ENCODE results near the gene USH2A. TPM values are rescaled to one million over a fixed set of nuclear protein-coding genes. Genes with fewer than 3 reads are reported as not detected.

USH2A gene
- total RNA-seq, 2 experiments from 2014 or later, result not detected

DNA sequence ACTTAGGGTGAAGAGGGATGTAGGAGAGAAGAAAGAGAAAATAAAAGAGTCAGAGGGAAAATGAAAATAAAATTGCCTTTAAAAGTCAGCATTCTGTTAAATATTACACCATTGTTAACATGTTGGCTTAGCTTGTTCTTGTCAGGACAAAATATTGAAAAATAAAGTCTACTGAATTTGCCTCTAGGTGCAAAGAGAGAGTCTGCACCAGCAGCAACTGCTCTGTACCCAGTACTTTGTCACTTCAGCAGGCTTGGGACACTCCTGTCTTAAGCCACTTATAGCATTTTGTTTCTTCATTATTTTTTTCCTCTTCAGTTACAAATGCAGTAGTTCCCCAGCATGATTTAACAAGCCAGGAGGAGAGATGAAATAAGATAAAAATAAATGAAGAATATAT, 11.0 kb upstream of the USH2A start:
- no peak for DNase-seq
- Mint-ChIP-seq H3K27ac (no peak overlapping the region), H3K36me3 (ENCODE audit: low read depth) (no peaks in the 10 kb centered on the region), H3K9me3 (peaks cover 2% of the 10 kb centered on the region), H3K27me3 (no peaks in the 10 kb centered on the region), H3K4me1 (no peaks in the 10 kb centered on the region), H3K4me3 (no peak overlapping the region)
- ChIA-PET CTCF (no interaction called here), POLR2A (no interaction called here)

- DNase-seq, result no peak
- no peaks in the 10 kb centered on the region for H3K4me1 Mint-ChIP-seq
- POLR2A ChIA-PET, result no interaction called here
- peaks cover 2% of the 10 kb centered on the region for H3K9me3 Mint-ChIP-seq
- no peaks in the 10 kb centered on the region for H3K27me3 Mint-ChIP-seq
- H3K27ac Mint-ChIP-seq, result no peak overlapping the region
- no peak overlapping the region for H3K4me3 Mint-ChIP-seq
- no peaks in the 10 kb centered on the region for H3K36me3 Mint-ChIP-seq (ENCODE audit: low read depth)
- CTCF ChIA-PET, result no interaction called here
These were observed 9.9 kb upstream of the USH2A start for GRCh38 chr1:216433175-216433574.

DNA sequence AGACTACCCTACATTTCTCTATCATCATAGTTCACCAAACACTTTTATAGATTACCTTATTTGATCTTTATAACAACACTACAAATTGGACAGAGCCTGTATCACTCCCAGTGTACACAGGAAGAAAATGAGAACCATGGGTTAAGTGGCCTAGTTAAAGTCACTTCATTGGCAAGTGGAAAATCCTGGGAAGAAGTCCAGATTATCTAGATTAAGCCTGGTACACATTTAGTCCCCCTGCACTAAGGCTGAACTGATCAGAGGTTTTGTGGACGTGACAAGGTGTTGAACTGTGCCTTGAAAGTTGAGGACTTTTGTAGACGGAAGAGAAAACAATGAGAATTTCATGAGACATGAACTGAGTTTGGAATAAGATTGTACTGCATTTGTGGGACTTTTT, 7.5 kb upstream of the USH2A start:
- Mint-ChIP-seq H3K27me3 (no peaks in the 10 kb centered on the region), H3K27ac (no peak overlapping the region), H3K4me3 (no peak overlapping the region), H3K9me3 (peaks cover 2% of the 10 kb centered on the region), H3K4me1 (no peaks in the 10 kb centered on the region), H3K36me3 (ENCODE audit: low read depth) (no peaks in the 10 kb centered on the region)
- no peak for DNase-seq
- ChIA-PET CTCF (interaction anchor here (0.6 kb wide), 2 partner anchors 137 to 304 kb away, joined by 3 read pairs; no protein-coding TSS in a partner anchor), POLR2A (no interaction called here)

GRCh38 chr1:216425577-216425976, 2.3 kb upstream of the USH2A start:
- Mint-ChIP-seq H3K27me3 (no peaks in the 10 kb centered on the region), H3K9me3 (no peaks in the 10 kb centered on the region), H3K36me3 (ENCODE audit: low read depth) (no peaks in the 10 kb centered on the region), H3K4me3 (no peak overlapping the region), H3K27ac (no peak overlapping the region), H3K4me1 (no peaks in the 10 kb centered on the region)
- ChIA-PET CTCF (no interaction called here), POLR2A (no interaction called here)
- DNase-seq, result no peak

DNA sequence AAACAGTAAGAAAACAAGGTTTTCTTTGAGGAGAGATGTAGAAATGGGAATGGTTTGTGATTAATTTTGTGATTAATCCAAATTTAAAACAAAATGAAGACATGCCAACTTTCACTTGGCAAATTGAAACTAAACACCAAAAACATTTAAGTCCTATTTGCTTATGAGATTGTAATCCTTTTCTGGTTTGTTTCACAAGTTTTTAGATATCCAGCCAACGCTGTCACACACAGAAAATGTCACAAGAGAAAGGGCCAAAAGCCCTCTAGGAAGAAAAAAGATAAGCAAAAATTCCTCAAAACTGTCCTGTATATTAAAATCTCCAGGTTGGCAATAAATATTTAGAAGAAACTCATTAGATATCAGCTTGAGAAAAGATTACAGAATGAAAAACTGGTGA, 2.5 kb downstream of the USH2A start:
- H3K9me3 Mint-ChIP-seq, result no peaks in the 10 kb centered on the region
- ChIA-PET POLR2A (no interaction called here), CTCF (interaction anchor here (1.2 kb wide), 1 partner anchor 23 kb away, joined by 4 read pairs; no protein-coding TSS in a partner anchor)
- H3K27me3 Mint-ChIP-seq, result no peaks in the 10 kb centered on the region
- H3K4me1 Mint-ChIP-seq, result no peaks in the 10 kb centered on the region
- no peak overlapping the region for H3K4me3 Mint-ChIP-seq
- H3K36me3 Mint-ChIP-seq (ENCODE audit: low read depth), result no peaks in the 10 kb centered on the region
- no peak overlapping the region for H3K27ac Mint-ChIP-seq
- no peak for DNase-seq

DNA sequence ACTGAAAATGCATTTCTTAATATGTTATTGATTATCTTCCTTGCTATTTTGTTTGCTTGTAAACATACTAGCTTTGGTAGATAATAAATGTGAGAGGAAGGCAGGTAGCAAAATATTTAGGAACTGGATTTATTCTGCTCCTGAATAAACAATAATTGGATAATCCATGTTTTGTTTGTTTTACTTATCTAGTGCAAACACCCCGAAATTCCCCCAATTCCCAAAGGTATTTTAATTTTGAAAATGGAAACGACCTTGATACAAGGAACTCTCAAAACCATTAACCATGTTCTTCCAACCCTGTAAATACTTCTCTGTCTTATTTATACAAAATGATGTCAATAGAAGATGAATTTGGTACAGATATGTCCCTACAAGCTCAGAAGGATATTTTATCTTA, 3.0 kb downstream of the USH2A start:
- Mint-ChIP-seq H3K27ac (no peak overlapping the region), H3K36me3 (ENCODE audit: low read depth) (no peaks in the 10 kb centered on the region), H3K4me3 (no peak overlapping the region), H3K27me3 (no peaks in the 10 kb centered on the region), H3K9me3 (no peaks in the 10 kb centered on the region), H3K4me1 (no peaks in the 10 kb centered on the region)
- no peak for DNase-seq
- CTCF ChIA-PET, result no interaction called here
- POLR2A ChIA-PET, result no interaction called here

- H3K9me3 Mint-ChIP-seq, result no peaks in the 10 kb centered on the region
- CTCF ChIA-PET, result interaction anchor here (0.6 kb wide), 1 partner anchor 647 kb away, joined by 3 read pairs; no protein-coding TSS in a partner anchor
- POLR2A ChIA-PET, result no interaction called here
- H3K4me1 Mint-ChIP-seq, result no peaks in the 10 kb centered on the region
- DNase-seq, result no peak
- H3K27me3 Mint-ChIP-seq, result no peaks in the 10 kb centered on the region
- H3K4me3 Mint-ChIP-seq, result no peak overlapping the region
- no peak overlapping the region for H3K27ac Mint-ChIP-seq
- no peaks in the 10 kb centered on the region for H3K36me3 Mint-ChIP-seq (ENCODE audit: low read depth)
These were observed 6.8 kb downstream of the USH2A start for GRCh38 chr1:216416488-216416887.

- Mint-ChIP-seq H3K9me3 (no peaks in the 10 kb centered on the region), H3K36me3 (ENCODE audit: low read depth) (no peaks in the 10 kb centered on the region), H3K27me3 (no peaks in the 10 kb centered on the region), H3K4me1 (no peaks in the 10 kb centered on the region), H3K4me3 (no peak overlapping the region), H3K27ac (no peak overlapping the region)
- DNase-seq, result no peak
- POLR2A ChIA-PET, result no interaction called here
- CTCF ChIA-PET, result no interaction called here
These were observed 13.2 kb downstream of the USH2A start for GRCh38 chr1:216410026-216410425.

DNA sequence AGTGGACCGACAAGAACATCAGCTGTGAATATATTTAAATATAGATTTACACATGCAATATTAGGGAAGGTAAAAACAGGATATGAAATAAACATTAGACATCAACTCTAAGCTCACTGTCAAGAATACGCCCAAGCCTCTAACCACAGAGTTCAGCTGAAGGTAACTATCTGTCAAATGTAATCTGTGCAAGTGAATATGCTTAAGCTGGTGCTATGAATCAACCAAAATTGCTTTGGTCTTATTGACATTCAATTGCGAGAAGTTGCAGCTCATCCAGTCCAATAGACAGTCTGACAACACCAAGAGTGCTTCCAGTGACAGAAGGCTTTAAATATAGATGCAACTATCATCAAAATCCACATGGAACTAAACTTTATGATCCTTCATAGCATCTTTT, 32.3 kb downstream of the USH2A start:
- Mint-ChIP-seq H3K9me3 (no peaks in the 10 kb centered on the region), H3K27me3 (no peaks in the 10 kb centered on the region), H3K36me3 (ENCODE audit: low read depth) (no peaks in the 10 kb centered on the region), H3K27ac (no peak overlapping the region), H3K4me3 (no peak overlapping the region), H3K4me1 (no peaks in the 10 kb centered on the region)
- POLR2A ChIA-PET, result no interaction called here
- no peak for DNase-seq
- CTCF ChIA-PET, result no interaction called here

GRCh38 chr1:216389774-216390173, 33.5 kb downstream of the USH2A start:
- Mint-ChIP-seq H3K27me3 (no peaks in the 10 kb centered on the region), H3K27ac (no peak overlapping the region), H3K36me3 (ENCODE audit: low read depth) (no peaks in the 10 kb centered on the region), H3K4me1 (no peaks in the 10 kb centered on the region), H3K4me3 (no peak overlapping the region), H3K9me3 (no peaks in the 10 kb centered on the region)
- no peak for DNase-seq
- CTCF ChIA-PET, result no interaction called here
- POLR2A ChIA-PET, result no interaction called here

DNA sequence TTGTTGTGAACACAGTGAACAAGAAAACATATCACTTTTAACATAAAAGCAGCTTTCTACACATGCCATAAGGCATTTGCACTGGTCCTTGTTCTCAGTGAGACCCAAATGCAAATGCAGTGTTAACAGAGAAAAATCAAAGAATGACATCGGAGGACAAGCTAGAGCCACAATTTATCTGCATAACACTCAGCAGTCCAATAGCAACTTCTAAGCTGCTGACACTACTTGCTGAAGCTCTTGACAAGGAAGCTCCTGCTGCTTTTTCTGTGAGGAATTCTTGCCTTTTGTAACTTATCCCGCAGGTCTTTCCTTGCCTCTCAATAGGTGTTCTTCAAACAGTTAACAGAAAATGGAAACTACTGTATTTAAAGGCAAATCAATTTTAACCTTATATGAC, 34.7 kb downstream of the USH2A start:
- H3K9me3 Mint-ChIP-seq, result no peaks in the 10 kb centered on the region
- H3K4me3 Mint-ChIP-seq, result no peak overlapping the region
- no peak for DNase-seq
- H3K36me3 Mint-ChIP-seq (ENCODE audit: low read depth), result no peaks in the 10 kb centered on the region
- no peak overlapping the region for H3K27ac Mint-ChIP-seq
- H3K27me3 Mint-ChIP-seq, result no peaks in the 10 kb centered on the region
- ChIA-PET POLR2A (no interaction called here), CTCF (no interaction called here)
- no peaks in the 10 kb centered on the region for H3K4me1 Mint-ChIP-seq

DNA sequence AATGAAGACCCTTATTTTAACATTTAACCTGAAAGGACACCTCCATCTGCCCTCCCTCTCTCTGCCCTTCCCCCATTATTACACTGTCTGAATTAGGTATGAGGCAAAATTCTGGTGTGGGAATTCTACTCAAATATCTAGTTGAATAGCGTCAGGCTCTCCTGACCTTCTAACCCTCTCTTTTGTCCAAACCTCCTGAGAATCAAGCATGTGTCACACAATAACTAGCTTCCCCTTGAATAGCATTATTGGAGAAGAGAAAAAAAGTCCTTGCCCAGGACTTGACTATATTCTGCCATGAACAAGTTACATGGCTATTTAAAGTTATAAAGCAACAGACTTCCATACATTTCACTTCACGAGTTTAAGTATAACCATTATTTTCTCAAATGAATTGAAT, 35.5 kb downstream of the USH2A start:
- no peaks in the 10 kb centered on the region for H3K27me3 Mint-ChIP-seq
- CTCF ChIA-PET, result no interaction called here

DNA sequence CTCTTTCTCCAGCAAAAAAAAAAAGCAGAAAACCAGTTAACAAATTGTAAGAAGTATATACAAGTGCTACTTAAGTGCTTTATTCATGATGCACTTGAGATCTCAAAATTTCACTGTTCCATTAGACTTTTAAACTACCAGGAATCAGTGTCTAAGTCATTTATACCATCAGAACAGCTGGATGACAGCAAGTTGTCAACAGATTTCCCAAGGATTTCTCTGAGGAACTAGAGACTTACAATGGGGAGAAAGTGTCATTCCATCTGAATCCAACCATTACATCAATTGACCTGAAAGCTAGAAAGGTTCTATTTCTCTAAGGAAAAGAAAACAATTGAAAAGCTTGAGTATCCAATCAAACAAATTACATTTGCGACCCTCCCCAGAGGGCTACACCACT, 43.8 kb downstream of the USH2A start:
- CTCF ChIA-PET, result no interaction called here
- H3K27me3 Mint-ChIP-seq, result no peaks in the 10 kb centered on the region

More for the DNA sequence above, 35.5 kb downstream of the USH2A start:
- Mint-ChIP-seq H3K27ac (no peak overlapping the region), H3K4me1 (no peaks in the 10 kb centered on the region), H3K36me3 (ENCODE audit: low read depth) (no peaks in the 10 kb centered on the region), H3K4me3 (no peak overlapping the region), H3K9me3 (no peaks in the 10 kb centered on the region)
- POLR2A ChIA-PET, result no interaction called here
- no peak for DNase-seq

DNA sequence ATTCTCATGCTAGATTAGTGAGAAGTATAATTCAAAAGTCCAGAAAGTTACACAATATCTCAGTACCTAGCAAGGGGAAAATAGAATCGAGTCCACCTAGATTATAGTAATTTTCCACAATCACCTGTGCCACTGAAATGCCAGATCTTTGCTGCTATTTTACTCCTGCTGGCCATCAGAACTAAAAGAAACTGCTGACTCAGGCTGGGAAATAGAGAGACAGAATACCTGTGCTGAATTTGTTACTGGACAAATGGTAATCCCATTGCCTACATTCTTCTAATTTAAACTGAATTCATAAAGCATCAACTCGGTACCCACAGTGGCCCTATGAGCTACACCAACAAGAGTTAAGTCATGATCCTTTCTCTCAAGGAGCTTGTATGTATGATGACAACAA, 55.0 kb downstream of the USH2A start:
- ChIA-PET POLR2A (no interaction called here), CTCF (no interaction called here)
- Mint-ChIP-seq H3K4me3 (no peak overlapping the region), H3K27ac (no peak overlapping the region), H3K9me3 (peaks cover 4% of the 10 kb centered on the region), H3K4me1 (no peaks in the 10 kb centered on the region), H3K36me3 (ENCODE audit: low read depth) (no peaks in the 10 kb centered on the region), H3K27me3 (no peaks in the 10 kb centered on the region)
- DNase-seq, result no peak

More for the DNA sequence above, 43.8 kb downstream of the USH2A start:
- Mint-ChIP-seq H3K4me1 (no peaks in the 10 kb centered on the region), H3K9me3 (no peaks in the 10 kb centered on the region), H3K4me3 (no peak overlapping the region), H3K27ac (no peak overlapping the region), H3K36me3 (ENCODE audit: low read depth) (no peaks in the 10 kb centered on the region)
- POLR2A ChIA-PET, result no interaction called here
- no peak for DNase-seq

DNA sequence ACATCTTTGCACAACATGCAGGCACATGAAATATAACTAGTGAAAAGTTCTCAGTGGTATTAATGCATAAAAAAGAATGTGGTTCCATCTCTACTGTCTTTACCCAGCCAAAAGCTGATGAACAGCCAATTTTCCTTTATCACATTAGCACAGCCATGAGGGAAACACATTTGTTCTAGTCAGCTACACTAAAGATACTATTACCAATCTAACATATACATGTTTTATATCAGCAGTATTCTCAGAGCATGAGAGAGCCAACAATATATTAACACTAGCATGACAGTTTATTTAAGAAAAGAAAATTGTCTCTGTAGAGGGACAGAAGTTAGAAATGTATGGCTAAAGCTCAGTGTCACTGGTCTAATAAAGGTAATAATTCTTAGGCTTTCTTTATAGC, 56.3 kb downstream of the USH2A start:
- POLR2A ChIA-PET, result no interaction called here
- CTCF ChIA-PET, result no interaction called here
- Mint-ChIP-seq H3K27me3 (no peaks in the 10 kb centered on the region), H3K27ac (no peak overlapping the region), H3K9me3 (peaks cover 3% of the 10 kb centered on the region), H3K36me3 (ENCODE audit: low read depth) (no peaks in the 10 kb centered on the region), H3K4me1 (no peaks in the 10 kb centered on the region), H3K4me3 (no peak overlapping the region)
- no peak for DNase-seq

Measured in activated CD4-positive, alpha-beta T cell treated with anti-CD3 and anti-CD28 coated beads, Interleukin-2, amount 10 ng/mL, durations not matched to agents 7 days and 5 days (primary cell).